Breast epithelium (tissue), 4 donors: ENCODE results near the gene SFN. TPM values are rescaled to one million over a fixed set of nuclear protein-coding genes. Genes with fewer than 3 reads are reported as not detected.
"Not testable (repeated sequence)": the region's sequence is repeated elsewhere in the genome, so short reads cannot be mapped to it uniquely, and the experiment has no call there.

Experiments used
- DNase-seq, 2 donors: peaks; one replicate each; pipeline ENCODE4 v3.0.0-alpha.2; 2019; ENCODE audit warnings: low spot score in 2 of 2
- H3K27ac ChIP-seq, 2 donors: fragments of 200-600 bp; sonication (generic) in 1 of 2; one replicate each; pipeline ENCODE4 v1.5.1; 2016 to 2019; ENCODE audit warnings: mild to moderate bottlenecking in 1 of 2
- H3K27me3 ChIP-seq, 2 donors: fragments of 200-600 bp; sonication (generic) in 1 of 2; one replicate each; pipeline versions ENCODE4 v1.5.1 to v1.6.0; 2017 to 2019; ENCODE audit warnings: control low read depth in 1 of 2, mild to moderate bottlenecking in 1 of 2
- H3K36me3 ChIP-seq: fragments of 200-600 bp; one replicate; pipeline ENCODE4 v1.5.1; 2019
- H3K4me1 ChIP-seq, 2 donors: fragments of 200-600 bp; sonication (generic); one replicate each; pipeline ENCODE4 v1.5.1; 2016 to 2019; ENCODE audit warnings: control low read depth in 1 of 2
- H3K4me3 ChIP-seq, 3 donors: fragments of 200-600 bp; sonication (generic); 1 replicate in 2 of 3; 2 replicates in 1 of 3; pipeline ENCODE4 v1.5.1; 2016 to 2019; ENCODE audit warnings: mild to moderate bottlenecking in 3 of 3, moderate library complexity in 2 of 3
- H3K9me3 ChIP-seq, 2 donors: fragments of 200-600 bp; sonication (generic) in 1 of 2; one replicate each; pipeline ENCODE4 v1.5.1; 2016 to 2019; ENCODE audit warnings: control low read depth in 1 of 2
- CTCF ChIP-seq, 3 donors: fragments of 450-650 bp; IDR thresholded peaks; one replicate each; pipeline ENCODE4 v1.5.1; 2016 to 2017; ENCODE audit warnings: antibody characterized with exemption in 3 of 3, mild to moderate bottlenecking in 3 of 3, moderate library complexity in 3 of 3
- POLR2A ChIP-seq: fragments of 450-650 bp; IDR thresholded peaks from one replicate; pipeline ENCODE4 v1.6.1; 2016; ENCODE audit warnings: antibody characterized with exemption, mild to moderate bottlenecking, moderate library complexity
- POLR2AphosphoS5 ChIP-seq, 3 donors: sonication (generic); formaldehyde crosslinking; IDR thresholded peaks; one replicate each; pipeline ENCODE4 v1.6.1; 2017; ENCODE audit warnings: antibody characterized with exemption in 3 of 3
- intact Hi-C: fragments of 100-400 bp; cut with DNase I; formaldehyde crosslinking; loops from one replicate; pipeline ENCODE4 v1.15.1; 2023; ENCODE audit warnings: low total_unique reads
- total RNA-seq, 3 donors: library from RNA; depleted of rRNA; stranded (reverse); fragments of >200 nt; gene quantifications; one replicate each; pipeline ENCODE4 v1.1.0, GENCODE V29; 2016

The SFN gene
- total RNA-seq, 3 donors from 2014 or later: 12.1 to 18.4 TPM; not detected in 1

GRCh38 chr1:26874896-26875295, 11.9 kb downstream of the SFN start:
- Histone ChIP-seq H3K36me3 (no peaks in the 10 kb centered on the region), H3K4me3 (no peak overlapping the region), H3K9me3 (no peaks in the 10 kb centered on the region), H3K4me1 (no peaks in the 10 kb centered on the region), H3K27me3 (no peaks in the 10 kb centered on the region), H3K27ac (no peak overlapping the region)
- intact Hi-C loops: loop anchor here (5.0 kb wide), 1 partner anchor 282 kb away; the partner anchor contains the start of gene SLC9A1
- DNase-seq: no peak
- TF ChIP-seq POLR2AphosphoS5 (IDR thresholded peaks at IDR 0.05) (no peak), CTCF (IDR thresholded peaks at IDR 0.05) (no peak), POLR2A (no peak)

- H3K9me3 ChIP-seq: no peaks in the 10 kb centered on the region
- intact Hi-C loops: no loop called here
- no peak overlapping the region for H3K27ac ChIP-seq
- no peaks in the 10 kb centered on the region for H3K27me3 ChIP-seq
- DNase-seq: no peak
- no peak overlapping the region for H3K4me3 ChIP-seq
- no peaks in the 10 kb centered on the region for H3K36me3 ChIP-seq
- H3K4me1 ChIP-seq: no peaks in the 10 kb centered on the region
- no peak for TF ChIP-seq POLR2AphosphoS5 (IDR thresholded peaks at IDR 0.05)
Observed at GRCh38 chr1:26877326-26877725, 14.4 kb downstream of the SFN start.

- TF ChIP-seq POLR2AphosphoS5 (IDR thresholded peaks at IDR 0.05) (no peak), POLR2A (no peak), CTCF (IDR thresholded peaks at IDR 0.05) (no peak)
- DNase-seq: no peak
- Histone ChIP-seq H3K4me3 (no peak overlapping the region), H3K27ac (no peak overlapping the region), H3K36me3 (peaks cover 10% of the 10 kb centered on the region), H3K9me3 (no peaks in the 10 kb centered on the region), H3K27me3 (no peaks in the 10 kb centered on the region), H3K4me1 (no peaks in the 10 kb centered on the region)
- intact Hi-C loops: loop anchor here (10.0 kb wide), 1 partner anchor 85 kb away; no protein-coding TSS in a partner anchor
Observed at GRCh38 chr1:26879793-26880192, 16.8 kb downstream of the SFN start.

DNA sequence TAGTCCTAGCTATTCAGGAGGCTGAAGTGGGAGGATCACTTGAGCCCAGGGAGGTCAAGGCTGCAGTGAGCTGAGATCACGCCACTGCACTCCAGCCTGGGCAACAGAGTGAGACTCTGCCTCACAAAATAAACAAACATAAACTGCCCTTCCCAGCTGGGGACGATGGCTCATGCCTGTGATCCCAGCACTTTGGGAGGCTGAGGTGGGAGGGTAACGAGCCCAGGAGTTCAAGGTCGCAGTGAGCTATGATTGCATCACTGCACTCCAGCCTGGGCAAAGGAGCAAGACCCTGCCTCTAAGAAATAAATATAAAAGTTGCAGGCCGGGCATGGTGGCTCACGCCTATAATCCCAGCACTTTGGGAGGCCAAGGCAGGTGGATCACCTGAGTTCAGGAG, 18.7 kb downstream of the SFN start:
- intact Hi-C loops: loop anchor here (10.0 kb wide), 1 partner anchor 87 kb away; no protein-coding TSS in a partner anchor
- H3K9me3 ChIP-seq, H3K27ac ChIP-seq, H3K4me3 ChIP-seq, H3K27me3 ChIP-seq, H3K4me1 ChIP-seq, DNase-seq: not testable (repeated sequence)
- peaks cover 10% of the 10 kb centered on the region for H3K36me3 ChIP-seq

- Histone ChIP-seq H3K9me3 (no peaks in the 10 kb centered on the region), H3K4me1 (no peaks in the 10 kb centered on the region), H3K36me3 (peaks cover 10% of the 10 kb centered on the region), H3K4me3 (no peak overlapping the region), H3K27me3 (no peaks in the 10 kb centered on the region), H3K27ac (no peak overlapping the region)
- DNase-seq: no peak
- TF ChIP-seq CTCF (IDR thresholded peaks at IDR 0.05): no peak
- TF ChIP-seq POLR2AphosphoS5 (IDR thresholded peaks at IDR 0.05): no peak
- intact Hi-C loops: loop anchor here (10.0 kb wide), 1 partner anchor 88 kb away; no protein-coding TSS in a partner anchor
Observed at GRCh38 chr1:26882696-26883463, 19.9 kb downstream of the SFN start.

- DNase-seq: no peak
- Histone ChIP-seq H3K27ac (no peak overlapping the region), H3K4me3 (no peak overlapping the region), H3K27me3 (no peaks in the 10 kb centered on the region), H3K36me3 (peaks cover 10% of the 10 kb centered on the region), H3K4me1 (peaks cover 9 to 13% of the 10 kb centered on the region in 2 donors), H3K9me3 (no peaks in the 10 kb centered on the region)
- TF ChIP-seq POLR2A: no peak
- TF ChIP-seq CTCF (IDR thresholded peaks at IDR 0.05): peak in 1 of 3 donors; percentile 13
- intact Hi-C loops: loop anchor here (10.0 kb wide), 1 partner anchor 92 kb away; no protein-coding TSS in a partner anchor
Observed at GRCh38 chr1:26887125-26887524, 24.2 kb downstream of the SFN start.
